Neuronal stem cell (in vitro differentiated cells): ENCODE measurements around the gene NCKIPSD.
A peak's percentile ranks its signal among the peaks of the same experiment; 100 is the strongest.

ENCODE experiments used
- DNase-seq: peaks from one replicate; pipeline ENCODE4 v3.0.0-alpha.2; 2013; ENCODE audit warnings: low spot score
- H2AFZ ChIP-seq: one replicate; pipeline ENCODE4 v1.6.1; 2013; ENCODE audit warnings: mild to moderate bottlenecking, low read length, inconsistent platforms
- H2AK5ac ChIP-seq: 2 replicates; pipeline ENCODE4 v1.6.1; 2013; ENCODE audit warnings: low read depth, mild to moderate bottlenecking, inconsistent platforms, low read length, moderate library complexity, mixed read lengths
- H2BK120ac ChIP-seq: 2 replicates; pipeline ENCODE4 v1.6.1; 2013; ENCODE audit warnings: low read depth, mild to moderate bottlenecking, inconsistent platforms, low read length, moderate library complexity, mixed read lengths
- H2BK12ac ChIP-seq: one replicate; pipeline ENCODE4 v1.6.1; 2013; ENCODE audit warnings: low read length, inconsistent platforms
- H2BK15ac ChIP-seq: 2 replicates; pipeline ENCODE4 v1.6.1; 2013; ENCODE audit warnings: mild to moderate bottlenecking, low read length, inconsistent platforms, mixed read lengths
- H2BK5ac ChIP-seq: one replicate; pipeline ENCODE4 v1.6.1; 2013; ENCODE audit warnings: inconsistent platforms, mild to moderate bottlenecking, low read length, moderate library complexity
- H3K14ac ChIP-seq: one replicate; pipeline ENCODE4 v1.6.1; 2013; ENCODE audit warnings: low read length, inconsistent platforms
- H3K18ac ChIP-seq: 2 replicates; pipeline ENCODE4 v1.6.1; 2013; ENCODE audit warnings: low read length, inconsistent platforms
- H3K23ac ChIP-seq: 2 replicates; pipeline ENCODE4 v1.6.1; 2013; ENCODE audit warnings: low read depth, mild to moderate bottlenecking, mixed read lengths, low read length, inconsistent platforms; ENCODE audit not compliant: poor library complexity
- H3K27ac ChIP-seq: replicated peaks from 3 replicates; pipeline ENCODE4 v1.5.1; 2013; ENCODE audit warnings: low read length, inconsistent platforms
- H3K27me3 ChIP-seq, 3 experiments: 2 replicates each; pipeline ENCODE4 v1.6.1; 2013; ENCODE audit warnings: low read length in 3 of 3, mild to moderate bottlenecking in 2 of 3, inconsistent platforms in 1 of 3, low read depth in 1 of 3, mixed read lengths in 1 of 3, moderate library complexity in 1 of 3; ENCODE audit not compliant: control insufficient read depth in 3 of 3, insufficient read depth in 3 of 3
- H3K36me3 ChIP-seq, 2 donors: replicated peaks in 1 of 2; 2 replicates each; pipeline ENCODE4 v1.6.1; 2013; ENCODE audit warnings: low read length in 2 of 2; ENCODE audit not compliant: control insufficient read depth in 2 of 2, insufficient read depth in 2 of 2
- H3K4ac ChIP-seq: 2 replicates; pipeline ENCODE4 v1.6.1; 2013; ENCODE audit warnings: inconsistent platforms, mild to moderate bottlenecking, low read length, moderate library complexity
- H3K4me1 ChIP-seq, 2 donors: 1 replicate in 1 of 2; 2 replicates in 1 of 2; pipeline ENCODE4 v1.6.1; 2013; ENCODE audit warnings: low read length in 2 of 2, low read depth in 1 of 2; ENCODE audit not compliant: control insufficient read depth in 2 of 2, insufficient read depth in 1 of 2
- H3K4me2 ChIP-seq: one replicate; pipeline ENCODE4 v1.6.1; 2013; ENCODE audit warnings: mild to moderate bottlenecking, low read length, inconsistent platforms; ENCODE audit not compliant: insufficient read depth, poor library complexity, severe bottlenecking
- H3K4me3 ChIP-seq, 2 donors: 2 replicates each; pipeline ENCODE4 v1.5.1; 2013; ENCODE audit warnings: low read length in 2 of 2, mild to moderate bottlenecking in 2 of 2, inconsistent platforms in 1 of 2, moderate library complexity in 1 of 2
- H3K79me1 ChIP-seq: one replicate; pipeline ENCODE4 v1.6.1; 2013; ENCODE audit warnings: low read depth, mild to moderate bottlenecking, inconsistent platforms, low read length, moderate library complexity
- H3K9ac ChIP-seq: one replicate; pipeline ENCODE4 v1.6.1; 2013; ENCODE audit warnings: mild to moderate bottlenecking, low read depth, low read length, inconsistent platforms; ENCODE audit not compliant: poor library complexity
- H3K9me3 ChIP-seq, 2 donors: replicated peaks in 1 of 2; 2 replicates each; pipeline versions ENCODE3 to v1.6.1; 2013; ENCODE audit warnings: low read length in 2 of 2, mild to moderate bottlenecking in 2 of 2, inconsistent platforms in 1 of 2, low read depth in 1 of 2, mixed read lengths in 1 of 2, moderate library complexity in 1 of 2; ENCODE audit not compliant: control insufficient read depth in 2 of 2, insufficient read depth in 1 of 2
- H4K8ac ChIP-seq: one replicate; pipeline ENCODE4 v1.6.1; 2013; ENCODE audit warnings: low read depth, mild to moderate bottlenecking, inconsistent platforms, low read length, moderate library complexity
- H4K91ac ChIP-seq: one replicate; pipeline ENCODE4 v1.6.1; 2013; ENCODE audit warnings: low read length, low read depth, mild to moderate bottlenecking, inconsistent platforms; ENCODE audit not compliant: poor library complexity
- WGBS, 2 donors: extraction: QIAGEN DNeasy Blood & Tissue Kit; methylation state at CpG; one replicate each; pipeline ENCODE4 v1.1.7; 2013; ENCODE audit warnings: missing lambda C conversion rate in 2 of 2, mixed read lengths in 1 of 2; ENCODE audit not compliant: insufficient read length in 2 of 2, insufficient replicate concordance in 1 of 2; ENCODE audit errors: extremely low coverage in 2 of 2; 5-methylcytosine and 5-hydroxymethylcytosine counted together

The NCKIPSD gene

DNA sequence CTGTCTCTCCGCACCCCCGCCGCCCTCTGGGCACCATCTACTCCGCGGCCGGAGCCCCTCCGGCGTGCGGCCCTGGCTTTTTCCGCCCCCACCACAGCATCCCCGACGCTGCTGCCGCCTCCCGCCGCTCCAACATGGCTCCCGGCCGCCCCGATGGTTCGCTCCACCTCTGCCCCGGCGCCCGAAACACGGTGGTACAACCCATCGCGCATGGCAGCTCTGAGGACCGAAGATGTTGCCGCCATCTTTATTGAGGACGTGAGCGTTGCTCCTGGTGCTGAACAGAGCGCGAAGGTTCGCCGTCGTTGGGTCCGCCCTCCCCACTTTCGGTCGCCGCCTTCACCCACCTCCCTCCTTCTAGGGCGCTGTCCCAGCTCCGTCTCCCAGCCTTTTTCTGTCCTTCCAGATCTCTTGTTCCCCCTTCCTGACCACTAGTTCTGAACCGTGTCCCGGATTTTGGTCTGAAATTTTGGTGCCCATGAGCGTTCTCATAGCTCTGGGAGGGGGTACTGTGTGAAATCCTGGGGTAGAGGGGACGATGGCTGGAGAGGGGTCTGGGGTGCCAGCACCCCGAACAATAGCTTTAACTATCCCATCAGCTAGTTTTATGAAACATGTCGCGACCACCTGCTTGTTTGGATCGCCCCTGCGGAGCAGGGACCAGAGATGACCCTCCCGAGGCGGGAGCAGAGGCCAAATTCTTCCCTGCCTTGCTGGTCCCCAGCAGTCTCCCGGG is 22.8 kb downstream of the NCKIPSD start, which contains the start of gene CELSR3:
Gene CELSR3 (minus strand): TSS at position 134 of the 736 bp plus-strand sequence. CDS start 252 bp downstream, outside the sequence.
- peaks cover 30 to 56% of the 10 kb centered on the region in 2 donors for H3K36me3 ChIP-seq
- WGBS, 2 donors: no CpG with 5 or more reads among the region's 52 CpGs
- peak within 1 kb of the TSS; percentile 38 for H2BK120ac ChIP-seq
- H3K4me1 ChIP-seq: peaks cover 5% of the 10 kb centered on the region in 2 donors
- H3K23ac ChIP-seq: peak within 1 kb of the TSS; percentile 87
- no peak within 1 kb of the TSS for H4K8ac ChIP-seq
- H2BK15ac ChIP-seq: peak within 1 kb of the TSS; percentile 83
- H2BK12ac ChIP-seq: no peak within 1 kb of the TSS
- H3K4me2 ChIP-seq: peak within 1 kb of the TSS; percentile 94
- H3K4ac ChIP-seq: no peak within 1 kb of the TSS
- peak within 1 kb of the TSS; percentile 98 for H3K18ac ChIP-seq
- no peaks in the 10 kb centered on the region for H3K27me3 ChIP-seq
- H2BK5ac ChIP-seq: peak within 1 kb of the TSS; percentile 7
- peak within 1 kb of the TSS; percentile 93 for H2AFZ ChIP-seq
- peak within 1 kb of the TSS; percentile 99 for H3K27ac ChIP-seq
- H3K79me1 ChIP-seq: peaks cover 1% of the 10 kb centered on the region
- DNase-seq: peak; percentile 90
- peak within 1 kb of the TSS; percentile 79 to 85 for H3K4me3 ChIP-seq
- H3K9ac ChIP-seq: peak within 1 kb of the TSS; percentile 89
- H2AK5ac ChIP-seq: peak within 1 kb of the TSS; percentile 63
- peaks cover 6 to 24% of the 10 kb centered on the region in 2 donors for H3K9me3 ChIP-seq
- no peak within 1 kb of the TSS for H4K91ac ChIP-seq
- peak within 1 kb of the TSS; percentile 39 for H3K14ac ChIP-seq

DNA sequence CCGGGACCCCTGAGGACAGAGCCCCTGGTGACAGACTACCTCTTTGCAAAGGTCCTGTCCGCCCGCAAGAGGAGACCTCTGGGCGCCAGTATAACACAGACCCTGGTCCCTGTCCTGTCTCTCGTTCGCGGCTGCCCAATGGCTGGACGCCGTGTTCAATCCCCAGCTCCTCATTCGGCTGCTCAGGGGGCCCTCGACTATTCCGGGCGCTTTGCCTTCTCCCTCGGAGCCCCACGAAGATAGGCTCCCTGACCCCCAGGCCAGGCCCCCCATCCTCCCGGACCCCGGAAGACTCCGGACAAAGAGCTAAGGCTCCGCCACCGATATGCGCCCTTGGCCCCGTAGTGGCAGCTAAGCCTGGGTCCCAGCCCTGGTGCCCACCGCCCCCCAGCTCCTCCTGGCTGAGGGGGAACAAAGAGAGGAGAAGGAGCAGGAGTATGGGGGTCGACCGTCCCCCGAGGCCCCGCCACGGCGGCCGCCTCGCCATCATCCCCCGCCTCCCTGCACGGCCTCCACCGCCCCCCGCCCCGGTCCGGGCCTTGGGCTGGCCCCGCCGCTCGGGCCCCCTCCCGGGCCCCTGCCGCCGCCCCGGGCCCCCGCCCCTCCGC is 23.5 kb downstream of the NCKIPSD start:
- H3K4me3 ChIP-seq: peak overlapping the region; percentile 79 to 85

DNA sequence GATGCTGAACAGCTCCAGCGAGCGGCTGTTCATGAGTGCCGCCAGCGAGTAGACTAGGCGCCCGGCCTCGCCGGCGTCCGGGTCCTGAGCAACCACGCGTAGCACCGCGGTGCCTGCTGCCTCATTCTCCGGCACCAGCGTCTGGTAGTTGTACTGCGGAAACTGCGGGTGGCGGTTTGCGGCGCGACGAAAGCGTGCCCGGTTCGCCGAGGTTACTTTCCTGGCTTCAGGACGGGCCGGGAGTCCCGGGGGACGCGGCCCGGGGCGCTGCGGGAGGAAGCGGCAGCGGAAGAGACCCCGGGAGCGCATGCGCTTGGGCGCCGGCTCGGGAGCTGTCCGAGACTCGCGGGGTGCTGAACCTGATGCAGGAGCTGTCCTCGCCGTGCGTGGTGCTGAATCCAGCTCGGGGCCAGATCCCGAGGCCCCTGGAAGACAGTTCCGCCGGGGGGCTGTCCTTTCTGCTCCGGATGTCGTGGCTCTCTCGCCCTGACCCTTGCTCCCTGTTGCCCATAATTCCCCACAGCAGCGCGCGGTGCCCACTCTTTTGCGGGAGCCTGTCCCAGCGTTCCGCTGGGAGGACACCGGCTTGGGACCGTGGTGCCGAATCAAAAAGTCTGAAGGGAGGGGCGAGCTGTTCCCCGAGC is 24.1 kb downstream of the NCKIPSD start:
- no peak overlapping the region for H3K27ac ChIP-seq
- no peak overlapping the region for H3K4ac ChIP-seq
- peak; percentile 86 for DNase-seq
- H2BK120ac ChIP-seq: peak overlapping the region; percentile 56
- no peak overlapping the region for H2AFZ ChIP-seq
- H3K79me1 ChIP-seq: peaks cover 1% of the 10 kb centered on the region
- peaks cover 6 to 24% of the 10 kb centered on the region in 2 donors for H3K9me3 ChIP-seq
- no peak overlapping the region for H2BK12ac ChIP-seq
- no peak overlapping the region for H3K14ac ChIP-seq
- H3K27me3 ChIP-seq: no peaks in the 10 kb centered on the region
- peaks cover 5 to 9% of the 10 kb centered on the region in 2 donors for H3K4me1 ChIP-seq
- H3K4me2 ChIP-seq: peak overlapping the region; percentile 94
- peak overlapping the region; percentile 79 for H3K4me3 ChIP-seq
- H4K91ac ChIP-seq: no peak overlapping the region
- no peak overlapping the region for H4K8ac ChIP-seq
- H3K36me3 ChIP-seq: peaks cover 32 to 66% of the 10 kb centered on the region in 2 donors
- peak overlapping the region; percentile 13 for H3K18ac ChIP-seq
- H3K23ac ChIP-seq: peak overlapping the region; percentile 34
- H2BK15ac ChIP-seq: no peak overlapping the region
- H2BK5ac ChIP-seq: no peak overlapping the region
- peak overlapping the region; percentile 78 for H3K9ac ChIP-seq
- no CpG with 5 or more reads among the region's 67 CpGs for WGBS, 2 donors
- H2AK5ac ChIP-seq: no peak overlapping the region

More for the DNA sequence above, 23.5 kb downstream of the NCKIPSD start:
- no peak overlapping the region for H3K23ac ChIP-seq
- no peak overlapping the region for H2BK120ac ChIP-seq
- H3K9me3 ChIP-seq: peaks cover 6 to 24% of the 10 kb centered on the region in 2 donors
- peaks cover 5% of the 10 kb centered on the region in 2 donors for H3K4me1 ChIP-seq
- peak overlapping the region; percentile 94 for H3K4me2 ChIP-seq
- peak overlapping the region; percentile 41 for H2AK5ac ChIP-seq
- peaks cover 1% of the 10 kb centered on the region for H3K79me1 ChIP-seq
- no peak overlapping the region for H4K91ac ChIP-seq
- no peak overlapping the region for H3K4ac ChIP-seq
- no peak overlapping the region for H2BK15ac ChIP-seq
- H2AFZ ChIP-seq: peak overlapping the region; percentile 93
- H3K14ac ChIP-seq: no peak overlapping the region
- H3K18ac ChIP-seq: peak overlapping the region; percentile 15
- H2BK5ac ChIP-seq: no peak overlapping the region
- peaks cover 32 to 63% of the 10 kb centered on the region in 2 donors for H3K36me3 ChIP-seq
- no peak overlapping the region for H2BK12ac ChIP-seq
- no peak overlapping the region for H3K27ac ChIP-seq
- no peak overlapping the region for H3K9ac ChIP-seq
- no peak overlapping the region for H4K8ac ChIP-seq
- no CpG with 5 or more reads among the region's 46 CpGs for WGBS, 2 donors
- DNase-seq: no peak
- H3K27me3 ChIP-seq: no peaks in the 10 kb centered on the region
